HG03066 (cell line): Measurements from ENCODE around the gene LRRN1.
"Not testable (repeated sequence)": the region's sequence is repeated elsewhere in the genome, so short reads cannot be mapped to it uniquely, and the experiment has no call there.

ENCODE experiments used
- ATAC-seq: cut with Tn5 transposase; IDR thresholded peaks from one replicate; pipeline ENCODE4 v1.9.1; 2021; ENCODE audit warnings: low read depth; ENCODE audit not compliant: unreplicated experiment

LRRN1 gene

GRCh38 chr3:3887311-3887710 is 88.1 kb downstream of the LRRN1 start:
- not testable (repeated sequence) for ATAC-seq

- ATAC-seq = no peak
Measured at GRCh38 chr3:3893590-3893989, 94.4 kb downstream of the LRRN1 start.
